Upper lobe of left lung (tissue), 4 donors: Measurements from ENCODE around the gene CRYBG2.

Experiments used
- EP300 ChIP-seq, 4 donors: sonication (generic); formaldehyde crosslinking; IDR thresholded peaks; one replicate each; pipeline ENCODE4 v1.5.1; 2017; ENCODE audit warnings: antibody characterized with exemption in 4 of 4, control low read depth in 2 of 4
- POLR2A ChIP-seq, 4 donors: fragments of 450-650 bp; IDR thresholded peaks; one replicate each; pipeline ENCODE4 v1.5.1; 2016 to 2017; ENCODE audit warnings: antibody characterized with exemption in 4 of 4, mild to moderate bottlenecking in 2 of 4
- POLR2AphosphoS5 ChIP-seq, 2 donors: sonication (generic); formaldehyde crosslinking; IDR thresholded peaks; one replicate each; pipeline ENCODE4 v1.5.1; 2017; ENCODE audit warnings: antibody characterized with exemption in 2 of 2
- TF ChIP-seq, protein P1 (sequence below), 6 experiments: fragments of 450-650 bp in 4 of 6; fragments of 200-600 bp in 2 of 6; sonication (generic) in 2 of 6; IDR thresholded peaks; one replicate each; pipeline ENCODE4 v1.5.1; 2016 to 2019; ENCODE audit warnings: antibody characterized with exemption in 6 of 6

DNA sequence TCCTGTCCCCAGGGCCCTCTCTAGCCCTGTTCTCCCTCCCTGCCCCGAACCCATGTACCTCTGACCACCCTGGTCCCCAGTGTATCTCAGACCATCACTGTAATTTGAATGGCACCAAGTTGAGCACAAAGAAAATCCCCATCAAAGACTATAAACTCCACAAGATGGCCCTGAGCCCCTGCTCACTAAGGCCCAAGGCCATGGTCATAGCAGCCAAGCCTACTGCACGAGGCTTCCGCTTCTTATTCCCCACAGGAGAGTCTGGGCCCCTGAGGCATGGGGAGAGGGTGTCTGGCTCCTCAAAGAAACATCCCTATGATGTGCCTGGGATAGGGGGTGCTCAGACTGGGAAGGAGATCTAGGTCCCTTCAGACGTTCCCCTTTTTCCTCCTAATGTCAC, 14.1 kb upstream of the CRYBG2 start:
- no peak for TF ChIP-seq POLR2A (IDR thresholded peaks at IDR 0.05)
- TF ChIP-seq, protein P1, sequence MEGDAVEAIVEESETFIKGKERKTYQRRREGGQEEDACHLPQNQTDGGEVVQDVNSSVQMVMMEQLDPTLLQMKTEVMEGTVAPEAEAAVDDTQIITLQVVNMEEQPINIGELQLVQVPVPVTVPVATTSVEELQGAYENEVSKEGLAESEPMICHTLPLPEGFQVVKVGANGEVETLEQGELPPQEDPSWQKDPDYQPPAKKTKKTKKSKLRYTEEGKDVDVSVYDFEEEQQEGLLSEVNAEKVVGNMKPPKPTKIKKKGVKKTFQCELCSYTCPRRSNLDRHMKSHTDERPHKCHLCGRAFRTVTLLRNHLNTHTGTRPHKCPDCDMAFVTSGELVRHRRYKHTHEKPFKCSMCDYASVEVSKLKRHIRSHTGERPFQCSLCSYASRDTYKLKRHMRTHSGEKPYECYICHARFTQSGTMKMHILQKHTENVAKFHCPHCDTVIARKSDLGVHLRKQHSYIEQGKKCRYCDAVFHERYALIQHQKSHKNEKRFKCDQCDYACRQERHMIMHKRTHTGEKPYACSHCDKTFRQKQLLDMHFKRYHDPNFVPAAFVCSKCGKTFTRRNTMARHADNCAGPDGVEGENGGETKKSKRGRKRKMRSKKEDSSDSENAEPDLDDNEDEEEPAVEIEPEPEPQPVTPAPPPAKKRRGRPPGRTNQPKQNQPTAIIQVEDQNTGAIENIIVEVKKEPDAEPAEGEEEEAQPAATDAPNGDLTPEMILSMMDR (IDR thresholded peaks at IDR 0.05) = no peak
- no peak for TF ChIP-seq POLR2AphosphoS5 (IDR thresholded peaks at IDR 0.05)
- TF ChIP-seq EP300 (IDR thresholded peaks at IDR 0.05) = no peak
